Hematopoietic multipotent progenitor cell treated with erythropoietin and hydrocortisone succinate and interleukin-3 and kit ligand, for 4 days (in vitro differentiated cells): ENCODE data around the gene NRIP1.
A peak's percentile ranks its signal among the peaks of the same experiment; 100 is the strongest.

ENCODE experiments used
- DNase-seq: peaks from one replicate; pipeline ENCODE4 v3.0.0-alpha.2; 2015

Gene NRIP1, protein sequence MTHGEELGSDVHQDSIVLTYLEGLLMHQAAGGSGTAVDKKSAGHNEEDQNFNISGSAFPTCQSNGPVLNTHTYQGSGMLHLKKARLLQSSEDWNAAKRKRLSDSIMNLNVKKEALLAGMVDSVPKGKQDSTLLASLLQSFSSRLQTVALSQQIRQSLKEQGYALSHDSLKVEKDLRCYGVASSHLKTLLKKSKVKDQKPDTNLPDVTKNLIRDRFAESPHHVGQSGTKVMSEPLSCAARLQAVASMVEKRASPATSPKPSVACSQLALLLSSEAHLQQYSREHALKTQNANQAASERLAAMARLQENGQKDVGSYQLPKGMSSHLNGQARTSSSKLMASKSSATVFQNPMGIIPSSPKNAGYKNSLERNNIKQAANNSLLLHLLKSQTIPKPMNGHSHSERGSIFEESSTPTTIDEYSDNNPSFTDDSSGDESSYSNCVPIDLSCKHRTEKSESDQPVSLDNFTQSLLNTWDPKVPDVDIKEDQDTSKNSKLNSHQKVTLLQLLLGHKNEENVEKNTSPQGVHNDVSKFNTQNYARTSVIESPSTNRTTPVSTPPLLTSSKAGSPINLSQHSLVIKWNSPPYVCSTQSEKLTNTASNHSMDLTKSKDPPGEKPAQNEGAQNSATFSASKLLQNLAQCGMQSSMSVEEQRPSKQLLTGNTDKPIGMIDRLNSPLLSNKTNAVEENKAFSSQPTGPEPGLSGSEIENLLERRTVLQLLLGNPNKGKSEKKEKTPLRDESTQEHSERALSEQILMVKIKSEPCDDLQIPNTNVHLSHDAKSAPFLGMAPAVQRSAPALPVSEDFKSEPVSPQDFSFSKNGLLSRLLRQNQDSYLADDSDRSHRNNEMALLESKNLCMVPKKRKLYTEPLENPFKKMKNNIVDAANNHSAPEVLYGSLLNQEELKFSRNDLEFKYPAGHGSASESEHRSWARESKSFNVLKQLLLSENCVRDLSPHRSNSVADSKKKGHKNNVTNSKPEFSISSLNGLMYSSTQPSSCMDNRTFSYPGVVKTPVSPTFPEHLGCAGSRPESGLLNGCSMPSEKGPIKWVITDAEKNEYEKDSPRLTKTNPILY (N-terminal part only)

DNA sequence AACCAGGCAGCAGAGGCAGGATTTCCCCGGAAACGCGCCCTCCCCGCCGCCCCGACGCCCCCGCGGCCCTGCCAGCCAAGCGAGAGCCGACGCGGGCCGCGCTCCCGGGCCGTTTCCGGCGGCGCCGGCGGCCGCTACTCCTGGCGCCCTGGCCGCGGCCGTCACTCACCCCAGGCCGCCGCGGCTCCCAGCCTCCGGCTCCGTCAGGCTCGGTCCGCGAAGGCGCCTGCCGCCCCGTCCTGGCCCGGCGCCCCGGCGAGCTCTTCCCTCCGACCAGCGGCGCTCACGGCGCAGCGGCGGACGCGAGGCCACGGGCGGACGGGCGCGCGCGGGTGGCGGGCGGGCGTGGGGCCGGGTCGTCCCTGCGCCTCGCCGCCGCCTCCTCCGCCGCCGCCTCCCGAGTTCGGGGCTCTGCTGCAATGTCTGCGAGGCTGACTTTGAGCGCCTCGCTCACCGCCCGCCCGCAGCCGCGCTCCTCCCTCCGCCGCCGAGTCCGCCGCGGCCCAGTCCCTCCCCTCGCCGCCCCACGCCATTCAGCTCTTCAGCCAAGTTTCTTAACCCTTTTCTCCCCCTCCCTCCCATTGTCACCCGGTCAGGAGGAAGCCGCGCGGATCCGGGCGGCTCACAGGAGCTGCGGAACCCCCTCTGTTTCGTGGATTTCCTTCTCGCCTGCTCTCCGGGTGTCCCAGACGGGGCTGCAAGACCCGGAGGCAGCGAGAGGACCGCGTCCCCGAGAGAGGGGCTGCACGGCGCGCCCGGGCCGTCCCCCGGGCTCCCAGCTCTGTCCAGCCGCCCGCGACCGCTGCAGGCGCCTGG, at the start of gene NRIP1:
Gene NRIP1, minus strand, starts transcription at position 425 of the 816 bp plus-strand sequence. CDS start 96,808 bp downstream, outside the sequence.
- peak; percentile 97 for DNase-seq

- no peak for DNase-seq
Measured at GRCh38 chr21:15112858-15113257, 48.1 kb upstream of the NRIP1 start.

- DNase-seq = no peak
Measured at GRCh38 chr21:15108801-15109200, 44.0 kb upstream of the NRIP1 start.

GRCh38 chr21:15104470-15104869, 39.7 kb upstream of the NRIP1 start:
- DNase-seq = no peak

GRCh38 chr21:15098908-15099307, 34.1 kb upstream of the NRIP1 start:
- no peak for DNase-seq

GRCh38 chr21:15098181-15098580, 33.4 kb upstream of the NRIP1 start:
- no peak for DNase-seq

- no peak for DNase-seq
Measured at GRCh38 chr21:15097580-15097979, 32.8 kb upstream of the NRIP1 start.

GRCh38 chr21:15096146-15096545, 31.3 kb upstream of the NRIP1 start:
- no peak for DNase-seq

DNA sequence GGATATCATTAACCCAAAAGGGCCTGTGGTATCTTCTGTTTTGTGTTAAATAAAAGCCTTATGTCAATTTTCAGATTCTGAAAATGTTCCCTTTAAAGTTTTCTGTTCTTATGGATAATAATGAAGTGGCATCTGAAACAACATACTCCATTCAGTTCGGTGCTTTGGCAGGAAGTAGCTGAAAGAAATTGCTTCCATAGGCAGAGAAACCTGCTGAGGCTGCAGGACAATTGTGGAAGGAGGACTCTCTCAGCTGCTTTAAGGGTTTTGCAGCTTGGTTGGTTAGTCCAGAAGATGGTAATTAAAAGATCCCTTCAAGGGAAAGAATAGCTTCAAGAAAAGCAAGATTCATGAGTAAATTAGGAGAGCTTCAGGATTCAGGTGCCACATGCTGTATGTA, 30.5 kb upstream of the NRIP1 start:
- DNase-seq = no peak

- DNase-seq = no peak
Measured at GRCh38 chr21:15094706-15095105, 29.9 kb upstream of the NRIP1 start.

DNA sequence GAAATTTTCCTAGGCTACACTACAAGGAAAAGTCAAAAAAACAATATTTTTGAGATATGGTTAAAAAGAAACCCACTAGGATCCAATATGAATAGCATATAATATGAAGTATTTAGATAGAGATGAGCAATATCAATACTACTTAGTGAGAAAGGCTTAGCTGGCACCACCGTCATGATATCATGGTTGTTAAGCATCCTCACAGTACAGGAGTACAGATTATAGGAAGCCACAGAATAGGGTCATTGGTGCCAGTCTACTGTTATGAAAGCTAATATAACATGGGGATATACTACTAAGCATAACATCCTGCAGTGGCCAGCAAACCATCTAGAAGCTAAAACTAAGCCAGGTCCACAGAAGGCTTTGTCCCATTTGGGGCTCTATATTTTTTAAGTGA, 28.4 kb upstream of the NRIP1 start:
- DNase-seq = no peak

- DNase-seq = no peak
Measured at GRCh38 chr21:15092745-15093144, 27.9 kb upstream of the NRIP1 start.

- DNase-seq = no peak
Measured at GRCh38 chr21:15090390-15090789, 25.6 kb upstream of the NRIP1 start.

- no peak for DNase-seq
Measured at GRCh38 chr21:15088488-15088887, 23.7 kb upstream of the NRIP1 start.

DNA sequence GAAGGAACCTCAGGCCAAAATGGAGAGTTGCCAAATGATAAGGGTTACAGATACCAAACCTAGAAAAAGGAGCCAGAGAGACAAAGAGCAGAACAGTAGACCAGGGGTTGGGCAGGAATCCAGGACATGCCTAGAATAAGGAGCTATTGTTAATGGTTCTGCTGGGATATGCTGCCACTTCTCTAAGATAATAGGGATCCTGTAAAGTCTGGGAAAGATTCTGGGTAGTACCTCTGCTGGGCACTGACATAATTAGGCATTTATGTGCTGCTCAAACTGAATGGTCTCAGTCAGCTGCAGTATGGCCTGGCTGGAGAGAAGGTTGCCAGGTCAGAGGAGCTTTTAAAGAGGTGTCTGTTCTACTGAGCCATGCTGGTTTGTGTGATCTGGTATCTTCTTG, 19.9 kb upstream of the NRIP1 start:
- no peak for DNase-seq

DNA sequence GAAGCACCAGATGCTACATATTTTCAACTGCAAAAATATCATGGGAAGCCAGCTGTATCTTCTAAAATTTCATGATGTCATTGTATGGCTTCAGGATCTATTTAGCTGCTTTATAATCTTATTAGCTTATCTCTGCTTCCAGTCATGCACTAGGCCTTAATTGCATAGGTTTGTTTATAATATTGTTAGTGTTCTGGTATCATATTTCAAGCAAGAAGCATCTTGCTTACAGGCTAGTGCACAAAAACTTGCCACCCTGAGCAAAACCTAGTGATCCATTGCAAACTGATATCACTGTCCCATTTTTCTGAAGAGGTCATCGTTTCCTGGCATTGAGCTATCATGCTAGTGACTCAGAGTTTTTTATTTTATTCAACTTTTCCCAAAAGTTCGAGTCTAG, 15.7 kb upstream of the NRIP1 start:
- no peak for DNase-seq

- no peak for DNase-seq
Measured at GRCh38 chr21:15079269-15079668, 14.5 kb upstream of the NRIP1 start.

GRCh38 chr21:15078180-15078579, 13.4 kb upstream of the NRIP1 start:
- DNase-seq = no peak

DNA sequence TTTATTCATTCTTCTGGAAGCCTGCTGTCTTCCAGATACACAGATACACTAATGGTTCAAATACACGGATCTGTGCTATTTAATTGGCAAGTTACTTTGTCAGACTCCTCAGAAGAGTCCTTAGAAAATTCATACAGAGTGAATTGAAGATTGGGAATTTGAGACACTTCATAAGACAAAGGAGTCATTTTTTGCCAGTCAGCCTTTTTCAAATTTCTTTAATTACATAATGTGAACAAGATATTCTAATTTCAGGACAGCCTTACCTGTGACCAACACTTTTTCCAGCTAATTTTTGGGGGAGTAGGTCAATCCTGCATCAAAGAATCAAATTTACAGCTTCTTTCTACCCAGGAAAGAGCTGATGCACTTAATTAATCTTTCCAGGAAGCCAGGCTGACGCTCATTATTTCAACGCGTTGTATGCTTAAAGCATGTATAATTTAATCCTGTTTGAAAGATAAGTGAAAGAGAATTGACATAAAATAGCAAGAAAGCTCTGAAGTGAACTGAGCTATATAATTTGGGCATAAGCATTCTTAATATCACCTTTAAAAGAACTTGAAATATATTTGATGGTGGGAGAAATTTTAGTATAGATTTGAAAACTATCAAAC, 12.8 kb upstream of the NRIP1 start:
- no peak for DNase-seq

- DNase-seq = no peak
Measured at GRCh38 chr21:15076730-15077129, 11.9 kb upstream of the NRIP1 start.

- no peak for DNase-seq
Measured at GRCh38 chr21:15071009-15071408, 6.2 kb upstream of the NRIP1 start.

DNA sequence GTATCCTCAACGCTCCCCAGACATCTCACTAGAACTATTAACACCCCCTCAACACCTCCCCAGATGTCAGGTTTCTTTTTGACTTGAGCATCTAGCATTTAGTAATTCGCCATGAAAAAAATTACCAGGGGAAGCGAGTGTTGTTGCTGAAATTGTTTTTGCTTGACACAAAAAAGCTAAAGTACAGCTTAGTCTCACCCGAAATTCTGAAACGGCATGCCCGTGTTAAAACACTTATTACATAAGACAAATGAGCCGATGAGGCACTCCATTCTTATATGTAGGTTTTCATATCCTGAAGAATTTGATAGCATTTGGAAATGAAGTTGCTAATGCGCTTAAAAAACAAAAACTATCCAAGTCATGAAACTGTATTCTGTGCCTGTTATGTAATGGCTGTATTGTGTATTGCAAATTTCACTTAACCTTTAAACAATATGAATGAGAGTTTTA, 1.3 kb upstream of the NRIP1 start:
- no peak for DNase-seq
